K562 (cell line): ENCODE results near the gene DOCK8. TPM values are rescaled to one million over a fixed set of nuclear protein-coding genes. Genes with fewer than 3 reads are reported as not detected.
A peak's percentile ranks its signal among the peaks of the same experiment; 100 is the strongest.

Experiments
- BDP1 ChIP-seq: IDR thresholded peaks from 3 replicates; pipeline ENCODE4 v1.6.1; 2011; ENCODE audit not compliant: insufficient read length, insufficient read depth
- CXXC5 ChIP-seq: fragments of 250-450 bp; sonication (Bioruptor Pico); IDR thresholded peaks from 2 replicates; pipeline ENCODE4 v1.8.0; 2022; ENCODE audit warnings: inconsistent platforms, mild to moderate bottlenecking, moderate library complexity
- ESRRB ChIP-seq: fragments of 250-450 bp; sonication (Bioruptor Pico); IDR thresholded peaks from 2 replicates; pipeline ENCODE4 v1.5.0; 2020; ENCODE audit warnings: mild to moderate bottlenecking, moderate library complexity, borderline replicate concordance
- ETS1 ChIP-seq: conservative IDR thresholded peaks from 2 replicates; pipeline ENCODE4 v1.6.1; 2011; ENCODE audit warnings: low read depth, mild to moderate bottlenecking, low read length; ENCODE audit not compliant: control insufficient read depth
- FOXJ3 ChIP-seq: sonication (generic); formaldehyde crosslinking; IDR thresholded peaks from 2 replicates; pipeline ENCODE4 v1.4.0; 2020; ENCODE audit warnings: mild to moderate bottlenecking, missing genetic modification reagents
- HDAC1 ChIP-seq, 2 experiments: fragments of 450-650 bp; IDR thresholded peaks; 2 replicates each; pipeline ENCODE4 v1.6.1; 2016 to 2017; ENCODE audit warnings: inconsistent platforms in 1 of 2, mild to moderate bottlenecking in 1 of 2, moderate library complexity in 1 of 2
- NRF1 ChIP-seq, 2 experiments: fragments of 450-650 bp; IDR thresholded peaks in 1 of 2; conservative IDR thresholded peaks in 1 of 2; 2 replicates each; pipeline ENCODE4 v1.6.1; 2014; ENCODE audit warnings: mild to moderate bottlenecking in 2 of 2
- RBM14 ChIP-seq: fragments of 200-400 bp; formaldehyde crosslinking; IDR thresholded peaks from 2 replicates; pipeline ENCODE4 v1.6.1; 2018; ENCODE audit warnings: low read depth, mild to moderate bottlenecking, low read length, moderate library complexity, borderline replicate concordance; ENCODE audit not compliant: insufficient read depth
- RFX7 ChIP-seq: fragments of 250-450 bp; sonication (Bioruptor Pico); IDR thresholded peaks from 2 replicates; pipeline ENCODE4 v1.5.1; 2021; ENCODE audit warnings: mild to moderate bottlenecking
- SFPQ ChIP-seq: fragments of 200-400 bp; formaldehyde crosslinking; IDR thresholded peaks from 2 replicates; pipeline ENCODE4 v1.6.1; 2017; ENCODE audit warnings: mild to moderate bottlenecking, low read depth, low read length, moderate library complexity
- SMARCE1 ChIP-seq: fragments of 450-650 bp; IDR thresholded peaks from 2 replicates; pipeline ENCODE4 v1.7.1; 2016; ENCODE audit warnings: mild to moderate bottlenecking
- TCF7L2 ChIP-seq: fragments of 150-350 bp; IDR thresholded peaks from 2 replicates; pipeline ENCODE4 v1.6.1; 2016; ENCODE audit warnings: low read depth, mild to moderate bottlenecking, low read length, moderate library complexity
- ZBTB49 ChIP-seq: sonication (generic); formaldehyde crosslinking; IDR thresholded peaks from 2 replicates; pipeline ENCODE4 v1.8.0; 2022; ENCODE audit warnings: missing genetic modification reagents, mild to moderate bottlenecking, borderline replicate concordance
- ZBTB9 ChIP-seq: fragments of 450-650 bp; formaldehyde crosslinking; IDR thresholded peaks from 2 replicates; pipeline ENCODE4 v1.4.0; 2020; ENCODE audit warnings: mild to moderate bottlenecking, moderate library complexity
- ZNF134 ChIP-seq: fragments of 250-450 bp; sonication (Bioruptor Pico); conservative IDR thresholded peaks from 2 replicates; pipeline ENCODE4 v1.4.0; 2020
- ZNF263 ChIP-seq: sonication (generic); formaldehyde crosslinking; IDR thresholded peaks from 2 replicates; pipeline ENCODE4 v1.8.0; 2022; ENCODE audit warnings: mild to moderate bottlenecking, missing genetic modification reagents, borderline replicate concordance
- ZNF511 ChIP-seq: sonication (generic); formaldehyde crosslinking; IDR thresholded peaks from 2 replicates; pipeline ENCODE4 v1.8.0; 2022; ENCODE audit warnings: mild to moderate bottlenecking, missing genetic modification reagents
- ZNF717 ChIP-seq: fragments of 250-450 bp; sonication (Bioruptor Pico); IDR thresholded peaks from 2 replicates; pipeline ENCODE4 v1.5.0; 2021
- polyA plus RNA-seq, 8 experiments: library from polyadenylated mRNA; depleted of rRNA in 4 of 8; stranded (reverse) in 5 of 8; unstranded in 3 of 8; fragments of >200 nt; fragmentation: Nextera tagmentation in 2 of 8; fragmentation: Illumina TruSeq in 1 of 8; extraction: Ambion mirVana in 2 of 8; extraction: Trizol in 1 of 8; gene quantifications; 2 replicates each; pipeline versions ENCODE4 v1.2.1 to v1.2.3, GENCODE V29; 2011 to 2014; ENCODE audit warnings: inconsistent platforms in 1 of 8, missing spikeins in 1 of 8
- total RNA-seq, 7 experiments: library from RNA; depleted of rRNA in 6 of 7; stranded (reverse); fragments of >200 nt in 6 of 7; fragmentation: Illumina TruSeq in 2 of 7; extraction: Trizol in 2 of 7; gene quantifications; 2 replicates each; pipeline versions ENCODE4 v1.2.1 to v1.2.3, GENCODE V29; 2011 to 2021; ENCODE audit warnings: low replicate concordance in 1 of 7

The DOCK8 gene
- total and polyA plus RNA-seq, 9 of the 15 experiments (the other 6 are each of a cell fraction or from before 2014, with no cell fraction given), result 14.4 to 53.8 (median 25.1) TPM

GRCh38 chr9:272251-273213 lies 57.9 kb downstream of the DOCK8 start (continued):
- TF ChIP-seq ZBTB49 (CRISPR knock-in tag), result no peak
- TF ChIP-seq ZNF717 (CRISPR knock-in tag), result no peak
- TF ChIP-seq RFX7 (CRISPR knock-in tag), result no peak
- TF ChIP-seq SMARCE1, result peak; percentile 75
- peak; percentile 71 for TF ChIP-seq CXXC5 (CRISPR knock-in tag)
- TF ChIP-seq FOXJ3 (CRISPR knock-in tag), result no peak
- TF ChIP-seq RBM14, result no peak
- 0 out of 2 replicates have a peak, but pooled peaks have one; percentile 33 for TF ChIP-seq ZNF263 (CRISPR knock-in tag)
- no peak for TF ChIP-seq ZBTB9 (CRISPR knock-in tag)
- TF ChIP-seq ESRRB (CRISPR knock-in tag), result no peak
- no peak for TF ChIP-seq SFPQ
- no peak for TF ChIP-seq ZNF511 (CRISPR knock-in tag)
- peak in 1 of 2 experiments; percentile 24; a peak in 1 of 4 replicates for TF ChIP-seq HDAC1 (IDR thresholded peaks at IDR 0.05)
- peak; percentile 18; the same call in 1 of the 2 replicates for TF ChIP-seq ZNF134 (CRISPR knock-in tag)
- TF ChIP-seq NRF1 (conservative IDR thresholded peaks at IDR 0.05 in 1 of 2, IDR thresholded peaks at IDR 0.05 in 1 of 2), result peak; percentile 40 to 48; a peak in 3 of 4 replicates
- TF ChIP-seq BDP1, result no peak
- TF ChIP-seq ETS1, result no peak
- TF ChIP-seq TCF7L2, result 0 out of 2 replicates have a peak, but pooled peaks have one; percentile 19
